Thyroid gland (tissue), 4 donors: ENCODE results near the gene DIP2A. TPM values are rescaled to one million over a fixed set of nuclear protein-coding genes. Genes with fewer than 3 reads are reported as not detected.
A peak's percentile ranks its signal among the peaks of the same experiment; 100 is the strongest.

ENCODE experiments used
- DNase-seq, 2 donors: peaks; one replicate each; pipeline ENCODE4 v3.0.0-alpha.2; 2019
- H3K27ac ChIP-seq, 3 donors: fragments of 200-600 bp; sonication (generic); 1 replicate in 2 of 3; 2 replicates in 1 of 3; pipeline ENCODE4 v1.5.1; 2016 to 2019; ENCODE audit warnings: mild to moderate bottlenecking in 1 of 3, moderate library complexity in 1 of 3
- H3K27me3 ChIP-seq: fragments of 200-600 bp; sonication (generic); one replicate; pipeline ENCODE4 v1.5.1; 2019
- H3K36me3 ChIP-seq, 2 donors: fragments of 200-600 bp; sonication (generic); one replicate each; pipeline ENCODE4 v1.5.1; 2016 to 2019
- H3K4me1 ChIP-seq, 2 donors: fragments of 200-600 bp; sonication (generic); one replicate each; pipeline ENCODE4 v1.5.1; 2017 to 2019
- H3K4me3 ChIP-seq, 3 donors: fragments of 200-600 bp; sonication (generic); replicated peaks in 1 of 3; 1 replicate in 2 of 3; 2 replicates in 1 of 3; pipeline ENCODE4 v1.5.1; 2016; ENCODE audit warnings: mild to moderate bottlenecking in 1 of 3
- H3K9me3 ChIP-seq: fragments of 200-600 bp; sonication (generic); one replicate; pipeline ENCODE4 v1.5.1; 2017
- CTCF ChIP-seq, 6 experiments: fragments of 200-600 bp in 3 of 6; fragments of 450-650 bp in 3 of 6; sonication (generic) in 3 of 6; IDR thresholded peaks; one replicate each; pipeline ENCODE4 v1.5.1; 2016 to 2019; ENCODE audit warnings: antibody characterized with exemption in 6 of 6, mild to moderate bottlenecking in 2 of 6, inconsistent platforms in 1 of 6, moderate library complexity in 1 of 6
- POLR2A ChIP-seq, 2 donors: fragments of 450-650 bp; IDR thresholded peaks; one replicate each; pipeline ENCODE4 v1.6.1; 2017; ENCODE audit warnings: antibody characterized with exemption in 2 of 2, mild to moderate bottlenecking in 2 of 2, moderate library complexity in 1 of 2
- WGBS, 2 donors: methylation state at CpG; one replicate each; pipeline ENCODE4 v1.1.5; 2017; 5-methylcytosine and 5-hydroxymethylcytosine counted together
- intact Hi-C: fragments of 100-400 bp; cut with DNase I; formaldehyde crosslinking; loops from one replicate; pipeline ENCODE4 v1.15.1; 2023
- total RNA-seq, 4 donors: library from RNA; depleted of rRNA; stranded (reverse); fragments of >200 nt; gene quantifications; one replicate each; pipeline ENCODE4 v1.2.3, GENCODE V29; 2016

The DIP2A gene
- total RNA-seq, 4 donors from 2014 or later: 35.1 to 56.3 (median 42.9) TPM

- Histone ChIP-seq H3K27me3 (no peaks in the 10 kb centered on the region), H3K36me3 (peaks cover 0 to 3% of the 10 kb centered on the region in 2 donors), H3K27ac (no peak overlapping the region), H3K9me3 (no peaks in the 10 kb centered on the region), H3K4me3 (no peak overlapping the region), H3K4me1 (no peaks in the 10 kb centered on the region)
- DNase-seq: no peak
- WGBS, 2 donors: 96 to 99% methylated on average over 3 of the region's 3 CpGs
- intact Hi-C loops: no loop called here
- TF ChIP-seq POLR2A (IDR thresholded peaks at IDR 0.05) (no peak), CTCF (IDR thresholded peaks at IDR 0.05) (no peak)
Observed at GRCh38 chr21:46491553-46491952, 32.9 kb downstream of the DIP2A start.

GRCh38 chr21:46492851-46493250 is 34.2 kb downstream of the DIP2A start:
- H3K4me1 ChIP-seq: no peaks in the 10 kb centered on the region
- no peak overlapping the region for H3K27ac ChIP-seq
- no peak for DNase-seq
- no peaks in the 10 kb centered on the region for H3K27me3 ChIP-seq
- intact Hi-C loops: no loop called here
- no peaks in the 10 kb centered on the region for H3K9me3 ChIP-seq
- peaks cover 0 to 3% of the 10 kb centered on the region in 2 donors for H3K36me3 ChIP-seq
- 90 to 94% methylated on average over 5 of the region's 5 CpGs for WGBS, 2 donors
- H3K4me3 ChIP-seq: no peak overlapping the region
- TF ChIP-seq CTCF (IDR thresholded peaks at IDR 0.05) (no peak), POLR2A (IDR thresholded peaks at IDR 0.05) (no peak)

- H3K4me3 ChIP-seq: no peak overlapping the region
- H3K36me3 ChIP-seq: peaks cover 5 to 8% of the 10 kb centered on the region in 2 donors
- 97% methylated on average over 6 of the region's 6 CpGs for WGBS, 2 donors
- no peaks in the 10 kb centered on the region for H3K27me3 ChIP-seq
- no peak overlapping the region for H3K27ac ChIP-seq
- TF ChIP-seq CTCF (IDR thresholded peaks at IDR 0.05) (no peak), POLR2A (IDR thresholded peaks at IDR 0.05) (no peak)
- H3K9me3 ChIP-seq: no peaks in the 10 kb centered on the region
- no peaks in the 10 kb centered on the region for H3K4me1 ChIP-seq
- DNase-seq: no peak
- intact Hi-C loops: no loop called here
Observed at GRCh38 chr21:46493828-46494227, 35.1 kb downstream of the DIP2A start.

- Histone ChIP-seq H3K27ac (no peak overlapping the region), H3K9me3 (no peaks in the 10 kb centered on the region), H3K36me3 (peaks cover 8 to 10% of the 10 kb centered on the region in 2 donors), H3K4me1 (peaks cover 3 to 4% of the 10 kb centered on the region in 2 donors), H3K4me3 (no peak overlapping the region), H3K27me3 (no peaks in the 10 kb centered on the region)
- intact Hi-C loops: no loop called here
- TF ChIP-seq POLR2A (IDR thresholded peaks at IDR 0.05) (no peak), CTCF (IDR thresholded peaks at IDR 0.05) (no peak)
- no peak for DNase-seq
- WGBS, 2 donors: 91 to 93% methylated on average over 25 to 26 of the region's 26 CpGs
Observed at GRCh38 chr21:46498335-46499050, 39.8 kb downstream of the DIP2A start.

- H3K9me3 ChIP-seq: no peaks in the 10 kb centered on the region
- no peaks in the 10 kb centered on the region for H3K27me3 ChIP-seq
- DNase-seq: no peak
- TF ChIP-seq CTCF (IDR thresholded peaks at IDR 0.05) (no peak), POLR2A (IDR thresholded peaks at IDR 0.05) (no peak)
- no peak overlapping the region for H3K4me3 ChIP-seq
- 50 to 64% methylated on average over 3 of the region's 3 CpGs for WGBS, 2 donors
- peaks cover 3 to 4% of the 10 kb centered on the region in 2 donors for H3K4me1 ChIP-seq
- intact Hi-C loops: no loop called here
- H3K36me3 ChIP-seq: peaks cover 10 to 21% of the 10 kb centered on the region in 2 donors
- peak overlapping the region in 1 of 3 donors; percentile 15 for H3K27ac ChIP-seq
Observed at GRCh38 chr21:46500224-46500861, 41.7 kb downstream of the DIP2A start.
